ENCODE data around the gene IFT27.

IFT27 gene

GRCh38 chr22:36797911-36798673, 22.2 kb upstream of the IFT27 start:
- ChIA-PET CTCF (interaction anchor here (0.9 to 1.2 kb wide), 2 partner anchors 41 to 58 kb away, joined by 3 read pairs; no protein-coding TSS in a partner anchor), POLR2A (no interaction called here)
- TF ChIP-seq CTCF (IDR thresholded peaks at IDR 0.05; ENCODE audit: control extremely low read depth, extremely low read depth, low read depth, missing control alignments) = no peak
- DNase-seq (ENCODE audit: extremely low spot score) = peak; percentile 68

- DNase-seq (ENCODE audit: extremely low spot score) = no peak
- TF ChIP-seq CTCF (IDR thresholded peaks at IDR 0.05; ENCODE audit: control extremely low read depth, extremely low read depth, low read depth, missing control alignments) = no peak
- POLR2A ChIA-PET = no interaction called here
- CTCF ChIA-PET = no interaction called here
Observed at GRCh38 chr22:36797374-36797773, 21.5 kb upstream of the IFT27 start.

GRCh38 chr22:36796552-36797175, 20.7 kb upstream of the IFT27 start:
- no peak for TF ChIP-seq CTCF (IDR thresholded peaks at IDR 0.05; ENCODE audit: control extremely low read depth, extremely low read depth, low read depth, missing control alignments)
- ChIA-PET POLR2A (no interaction called here), CTCF (interaction anchor here (1.3 to 2.4 kb wide), 4 partner anchors 9 to 59 kb away, joined by 3 to 7 read pairs (median 4); no protein-coding TSS in a partner anchor)
- DNase-seq (ENCODE audit: extremely low spot score) = no peak

GRCh38 chr22:36795633-36796032, 19.7 kb upstream of the IFT27 start:
- no peak for TF ChIP-seq CTCF (IDR thresholded peaks at IDR 0.05; ENCODE audit: control extremely low read depth, extremely low read depth, low read depth, missing control alignments)
- POLR2A ChIA-PET = no interaction called here
- no peak for DNase-seq (ENCODE audit: extremely low spot score)
- CTCF ChIA-PET = interaction anchor here (1.0 to 2.4 kb wide), 5 partner anchors 8 to 61 kb away, joined by 3 to 7 read pairs (median 3); no protein-coding TSS in a partner anchor

- DNase-seq (ENCODE audit: extremely low spot score) = peak; percentile 60
- TF ChIP-seq CTCF (IDR thresholded peaks at IDR 0.05; ENCODE audit: control extremely low read depth, extremely low read depth, low read depth, missing control alignments) = peak; percentile 15
- CTCF ChIA-PET = interaction anchor here (1.4 to 1.7 kb wide), 3 partner anchors 8 to 83 kb away, joined by 3 to 7 read pairs (median 5); no protein-coding TSS in a partner anchor
- POLR2A ChIA-PET = no interaction called here
Observed at GRCh38 chr22:36790648-36791047, 14.7 kb upstream of the IFT27 start.

GRCh38 chr22:36787204-36787988, 11.5 kb upstream of the IFT27 start:
- DNase-seq (ENCODE audit: extremely low spot score) = no peak
- POLR2A ChIA-PET = interaction anchor here (1.1 kb wide), 1 partner anchor 11 kb away, joined by 3 read pairs; the partner anchor contains the start of gene IFT27
- CTCF ChIA-PET = interaction anchor here (1.0 to 2.6 kb wide), 7 partner anchors 9 to 258 kb away, joined by 3 to 11 read pairs (median 5); no protein-coding TSS in a partner anchor
- no peak for TF ChIP-seq CTCF (IDR thresholded peaks at IDR 0.05; ENCODE audit: control extremely low read depth, extremely low read depth, low read depth, missing control alignments)

Data from GM10248 (cell line).